HG03060 (cell line): Measurements from ENCODE around the gene TMEM154.

ENCODE experiments used
- ATAC-seq: cut with Tn5 transposase; IDR thresholded peaks from one replicate; pipeline ENCODE4 v1.9.1; 2021; ENCODE audit warnings: low read depth, moderate number of reproducible peaks; ENCODE audit not compliant: unreplicated experiment

Gene TMEM154

DNA sequence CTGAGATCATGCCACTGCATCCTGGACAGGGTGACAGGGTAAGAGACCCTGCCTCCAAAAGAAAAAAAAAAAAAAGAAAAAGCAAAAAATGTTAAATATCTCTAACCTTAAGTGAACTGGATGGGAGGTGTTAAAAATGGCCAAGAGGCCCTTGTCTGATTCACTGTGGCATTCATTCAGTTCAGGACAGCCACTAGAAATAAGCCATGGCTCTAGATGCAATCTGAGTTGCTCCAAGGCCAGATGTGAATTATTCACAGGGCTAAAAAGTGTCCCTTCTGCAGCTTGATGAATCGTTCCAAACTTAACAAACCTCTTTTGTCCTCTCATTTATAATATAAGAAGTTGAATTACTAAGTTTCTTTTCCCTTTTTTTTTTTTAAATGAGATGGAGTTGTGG lies 80.2 kb downstream of the TMEM154 start:
- ATAC-seq: no peak

DNA sequence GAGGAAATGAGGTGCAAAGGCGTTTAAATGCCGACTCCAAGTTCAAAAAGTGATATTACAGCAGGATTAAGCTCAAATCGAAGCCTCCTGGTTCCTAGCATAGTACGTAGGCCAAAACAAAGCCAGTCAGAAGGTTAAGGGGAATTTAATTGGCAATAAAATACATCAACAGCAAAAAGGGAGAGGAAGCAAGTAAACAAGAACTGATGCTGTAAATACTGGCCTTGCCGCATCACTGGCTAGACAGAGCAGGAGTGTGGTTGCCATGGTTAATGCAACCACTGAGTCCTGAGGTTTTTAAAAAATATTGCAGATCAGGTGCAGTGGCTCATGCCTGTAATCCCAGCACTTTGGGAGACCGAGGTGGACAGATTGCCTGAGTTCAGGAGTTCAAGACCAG lies 80.7 kb downstream of the TMEM154 start:
- ATAC-seq: no peak

DNA sequence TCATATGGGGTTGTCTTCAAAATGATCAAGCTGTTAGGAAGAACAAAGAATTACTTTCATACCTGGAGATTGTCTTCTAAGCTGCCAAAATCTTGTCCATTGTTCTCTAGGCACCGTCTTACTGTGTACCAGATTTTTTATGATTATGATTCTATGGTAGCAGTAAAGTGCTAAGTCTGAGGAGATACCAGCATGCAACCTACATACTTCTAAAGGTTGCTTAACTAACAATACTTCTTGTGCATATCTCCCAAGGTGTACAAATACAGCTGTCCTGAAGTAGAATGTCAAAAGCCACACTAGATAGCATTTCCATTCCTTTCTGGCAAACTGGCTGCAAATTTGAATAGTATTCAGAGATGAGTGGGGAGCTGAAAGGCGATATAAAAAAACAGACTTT lies 81.3 kb downstream of the TMEM154 start:
- ATAC-seq: no peak

DNA sequence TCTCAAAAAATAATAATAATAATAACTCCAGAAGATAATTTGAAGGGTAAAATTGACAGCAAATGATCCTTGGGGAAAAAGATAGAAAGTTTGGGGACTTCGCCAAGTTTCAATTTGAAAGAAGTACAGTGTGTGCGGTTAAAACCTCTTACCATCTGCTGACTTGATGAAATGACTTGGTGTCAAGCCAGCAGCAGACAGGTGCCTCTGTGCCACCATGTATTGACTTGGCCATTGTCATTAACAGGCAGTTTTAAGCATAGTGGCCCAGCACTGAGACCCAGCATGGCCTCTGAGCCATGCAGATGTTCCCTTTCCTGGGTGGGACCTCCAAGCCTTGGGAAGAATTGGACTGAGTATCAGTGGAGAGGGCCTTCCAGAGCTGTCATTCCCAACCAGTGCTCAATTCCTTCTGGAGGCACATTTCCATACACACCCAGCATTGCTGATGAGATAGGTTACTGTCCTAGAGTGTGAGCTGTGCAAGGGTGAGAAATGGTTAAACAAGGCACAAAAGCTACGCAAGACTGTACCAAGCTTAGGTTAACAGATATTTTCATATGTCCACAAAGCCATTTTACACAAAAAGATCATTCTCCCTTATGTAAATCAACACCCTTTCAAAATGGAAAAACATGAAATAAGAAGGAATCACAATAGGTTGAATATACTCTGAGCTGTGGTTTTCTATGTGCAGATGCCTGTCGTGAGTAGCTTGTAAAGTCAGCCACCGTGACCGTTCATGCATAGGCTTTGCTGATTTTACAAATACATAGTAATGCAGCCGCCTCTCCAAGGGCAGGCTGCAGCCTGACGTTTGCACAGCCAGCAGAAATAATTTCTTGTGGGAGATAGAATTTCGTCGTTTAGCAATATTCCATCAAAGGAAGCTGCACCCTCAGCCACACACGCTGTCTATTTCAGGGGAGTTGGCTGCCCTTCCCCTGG lies 84.5 kb downstream of the TMEM154 start:
- ATAC-seq: peak; percentile 81

DNA sequence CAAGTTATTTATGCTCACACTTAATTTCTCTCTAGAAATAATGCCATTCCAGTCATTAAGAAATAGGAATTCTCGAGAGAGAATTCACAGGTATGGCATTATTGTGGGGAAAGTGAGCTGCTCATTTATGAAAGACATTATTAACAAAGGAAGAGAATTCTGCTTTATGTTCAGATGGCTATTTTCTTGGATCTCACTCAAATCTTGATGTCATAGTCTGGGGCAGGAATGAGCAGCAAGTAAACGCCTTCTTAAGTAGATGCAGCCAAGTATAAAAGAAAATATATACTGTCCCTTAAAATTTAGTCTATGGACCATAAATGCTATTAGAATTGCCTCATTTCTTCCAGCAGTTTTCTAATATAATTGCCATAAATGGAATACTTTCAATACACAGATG lies 85.7 kb downstream of the TMEM154 start:
- no peak for ATAC-seq

DNA sequence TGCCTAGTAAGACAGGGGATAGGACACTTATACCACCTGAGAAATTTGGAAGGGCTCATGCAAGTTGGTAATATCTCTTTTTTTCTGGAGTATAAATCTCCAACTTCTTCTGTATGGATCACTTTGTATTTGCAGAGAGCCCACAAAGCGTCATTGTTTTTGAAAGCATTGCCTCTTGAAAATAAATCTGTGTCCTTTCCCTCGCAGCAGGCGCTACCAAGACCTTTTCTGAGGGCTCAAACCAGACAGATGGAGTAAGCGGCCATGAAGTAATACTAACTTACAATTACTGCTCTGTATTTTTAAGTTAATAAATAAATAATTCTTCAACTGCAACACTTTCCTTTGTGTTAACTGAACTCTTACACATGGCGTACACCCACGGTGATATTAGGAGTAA lies 87.9 kb downstream of the TMEM154 start:
- no peak for ATAC-seq

DNA sequence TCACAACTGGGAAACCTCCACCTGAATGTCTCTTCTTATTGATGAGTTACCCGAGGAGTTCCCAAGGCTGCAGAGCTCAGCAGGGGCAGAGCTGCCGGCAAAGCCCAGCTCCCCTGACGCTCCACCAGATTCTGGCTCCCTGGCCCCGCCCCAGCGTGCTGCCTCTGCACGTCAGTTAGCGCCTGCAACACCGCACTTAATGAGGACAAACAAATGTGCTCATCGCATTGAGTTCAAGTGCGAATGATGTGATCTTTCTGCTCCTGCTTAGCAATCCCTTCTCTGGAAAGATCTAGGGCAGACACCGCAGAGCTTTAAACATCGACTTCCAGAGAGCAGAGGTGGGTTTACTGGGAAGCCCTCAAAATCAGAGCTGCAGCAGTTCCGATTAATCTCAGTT lies 88.4 kb downstream of the TMEM154 start:
- ATAC-seq: no peak

DNA sequence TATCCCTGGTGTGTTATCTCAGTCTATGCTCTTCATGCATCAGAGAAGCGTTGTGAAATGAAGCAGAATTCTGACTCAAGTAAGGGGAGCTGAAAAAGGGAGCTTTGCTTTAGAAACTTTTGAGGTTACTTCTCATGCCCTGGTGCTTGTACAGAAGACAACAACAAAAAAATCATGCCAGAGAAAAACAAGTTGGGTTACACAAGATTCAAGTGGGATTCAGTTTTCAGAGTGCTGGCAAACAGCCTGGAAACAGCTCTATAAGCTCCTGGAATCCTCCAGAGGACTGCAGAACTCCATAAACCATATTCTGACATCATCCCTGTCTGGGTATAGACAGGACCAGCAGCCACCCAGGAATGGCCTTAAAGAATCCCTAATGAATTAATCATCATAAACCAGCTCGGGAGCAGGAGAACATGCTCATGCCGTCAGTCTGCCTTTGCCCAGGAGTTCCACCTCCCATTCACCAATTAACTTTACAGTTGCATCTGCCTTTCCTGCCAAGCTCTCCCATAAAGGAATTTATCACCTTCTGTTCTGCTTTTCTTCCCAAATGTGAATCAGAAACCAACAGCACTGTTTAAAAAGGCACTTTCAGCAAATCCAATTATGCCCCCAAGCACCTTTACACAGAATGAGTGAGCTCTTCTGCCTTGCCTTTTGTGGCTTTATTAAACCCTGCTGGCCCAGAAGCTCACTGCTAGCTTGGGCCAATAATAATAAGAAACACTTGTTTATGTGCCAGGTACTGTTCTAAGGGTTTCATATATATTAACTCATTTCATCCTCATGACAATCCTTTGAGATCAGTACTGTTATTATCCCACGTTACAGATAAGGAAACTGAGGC lies 89.4 kb downstream of the TMEM154 start:
- no peak for ATAC-seq

DNA sequence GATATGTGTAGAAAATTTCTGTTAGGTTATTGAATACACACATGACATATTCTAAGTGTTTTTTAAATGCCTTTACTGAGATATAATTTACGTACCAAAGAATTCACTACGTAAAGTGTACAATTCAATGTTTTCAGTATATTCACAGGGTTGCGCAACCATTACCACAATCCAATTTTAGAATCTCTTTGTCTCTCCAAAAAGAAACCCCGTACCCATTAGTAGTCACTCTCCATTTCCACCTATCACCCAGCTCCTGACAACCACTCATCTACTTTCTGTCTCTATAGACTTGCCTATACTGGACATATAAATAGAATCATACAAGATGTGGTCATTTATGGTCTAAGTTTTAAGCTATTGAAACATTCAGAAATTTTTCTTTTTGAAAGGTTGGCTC lies 90.9 kb downstream of the TMEM154 start:
- no peak for ATAC-seq

DNA sequence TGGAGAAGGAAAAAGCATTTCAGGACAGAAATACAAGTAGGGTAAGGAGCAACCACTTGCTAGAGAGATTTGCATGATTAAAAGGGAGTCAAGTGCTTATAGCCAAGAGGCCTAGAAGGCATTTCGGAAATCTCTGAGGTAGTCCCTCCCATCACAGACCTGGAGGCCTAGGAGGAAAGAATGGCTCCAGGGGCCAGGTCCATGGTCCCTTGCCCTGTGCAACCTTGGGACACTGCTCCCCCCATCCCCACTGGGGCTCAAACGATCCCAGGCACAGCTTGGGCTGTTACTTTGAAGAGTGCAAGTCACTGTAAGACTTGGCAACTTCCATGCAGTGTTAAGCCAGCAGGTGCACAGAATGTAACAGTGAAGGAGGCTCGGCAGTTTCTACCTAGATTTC lies 92.7 kb downstream of the TMEM154 start:
- no peak for ATAC-seq

DNA sequence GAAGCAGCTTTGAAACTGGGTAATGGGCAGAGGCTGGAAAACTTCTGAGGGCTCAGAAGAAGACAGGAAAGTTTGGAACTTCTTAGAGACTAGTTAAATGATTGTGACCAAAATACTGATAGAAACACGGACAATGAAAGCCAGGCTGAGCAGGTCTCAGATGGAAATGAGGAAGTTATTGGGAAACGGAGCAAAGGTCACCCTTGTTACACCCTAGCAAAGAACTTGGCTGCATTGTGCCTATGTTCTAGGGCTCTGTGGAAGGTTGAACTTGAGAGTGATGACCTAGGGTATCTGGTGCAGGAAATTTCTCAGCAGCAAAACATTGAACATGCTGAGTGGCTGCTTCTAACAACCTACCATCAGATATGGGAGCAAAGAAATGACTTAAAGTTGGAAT lies 93.1 kb downstream of the TMEM154 start:
- no peak for ATAC-seq

DNA sequence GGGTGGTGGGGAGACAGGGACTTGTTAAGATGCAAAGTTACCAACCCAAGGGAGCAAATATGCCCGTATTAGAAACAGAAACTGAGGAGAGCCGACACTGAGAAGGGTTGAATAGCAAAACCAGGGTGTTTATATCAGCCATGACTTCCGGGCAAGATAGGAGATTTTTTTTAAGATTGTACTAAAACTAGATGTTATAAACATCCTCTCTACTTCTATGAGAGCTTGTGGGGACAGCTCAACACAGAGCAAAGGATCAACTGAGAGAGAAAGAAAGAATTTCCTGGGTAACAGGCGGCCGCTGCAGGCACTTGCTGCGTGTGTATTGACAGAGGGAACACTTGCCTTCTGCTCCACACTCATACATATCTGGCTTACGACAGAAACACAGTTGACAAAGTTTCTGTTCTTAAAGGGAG lies 94.8 kb downstream of the TMEM154 start:
- ATAC-seq: no peak

DNA sequence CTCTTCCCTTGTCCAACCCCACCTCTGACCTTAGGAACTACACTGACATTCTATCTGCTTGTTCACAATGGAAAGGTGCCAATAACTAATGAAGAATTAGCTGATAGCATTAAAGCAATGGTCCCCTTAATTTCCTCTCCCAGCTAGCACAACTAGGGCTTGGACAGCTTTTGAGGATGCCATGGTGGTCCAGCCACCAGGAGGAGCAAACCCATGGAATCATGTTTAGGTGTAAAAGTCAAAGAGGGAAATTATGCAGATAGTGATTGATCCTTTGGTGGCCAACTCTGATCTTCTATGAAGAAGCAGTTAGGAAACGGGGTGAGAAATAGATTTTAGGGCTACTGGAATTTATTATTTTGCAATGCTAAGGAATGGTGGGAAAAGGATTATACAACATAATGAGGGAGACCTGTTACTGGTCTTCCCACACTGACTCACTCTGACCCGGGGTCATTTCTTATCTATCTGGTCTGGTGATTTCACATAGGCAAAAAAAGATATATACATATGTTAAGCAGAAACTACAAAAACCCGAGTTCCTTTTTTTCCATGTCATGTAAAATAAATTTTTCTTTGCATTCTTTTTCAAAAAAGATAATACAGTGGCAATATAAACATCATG lies 98.1 kb downstream of the TMEM154 start:
- no peak for ATAC-seq

DNA sequence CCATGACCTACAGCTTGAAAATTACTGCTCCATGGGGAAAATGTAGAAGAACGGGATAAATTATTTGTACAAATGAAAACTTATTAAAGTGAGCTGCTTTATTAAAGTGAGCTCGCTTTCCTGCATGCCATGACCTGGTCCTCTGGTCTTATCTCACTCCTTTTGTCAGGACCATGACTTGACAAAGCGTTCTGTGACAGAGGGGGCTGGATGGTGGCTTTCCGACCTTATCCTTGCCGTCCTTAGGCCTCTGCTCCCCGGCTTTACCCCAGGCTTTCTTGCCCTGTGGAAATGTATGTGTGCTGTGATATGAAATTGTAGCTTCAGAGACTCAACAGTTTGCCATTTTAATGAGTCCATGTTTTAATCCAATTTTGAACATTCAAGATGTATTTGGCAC lies 99.9 kb downstream of the TMEM154 start:
- ATAC-seq: no peak

DNA sequence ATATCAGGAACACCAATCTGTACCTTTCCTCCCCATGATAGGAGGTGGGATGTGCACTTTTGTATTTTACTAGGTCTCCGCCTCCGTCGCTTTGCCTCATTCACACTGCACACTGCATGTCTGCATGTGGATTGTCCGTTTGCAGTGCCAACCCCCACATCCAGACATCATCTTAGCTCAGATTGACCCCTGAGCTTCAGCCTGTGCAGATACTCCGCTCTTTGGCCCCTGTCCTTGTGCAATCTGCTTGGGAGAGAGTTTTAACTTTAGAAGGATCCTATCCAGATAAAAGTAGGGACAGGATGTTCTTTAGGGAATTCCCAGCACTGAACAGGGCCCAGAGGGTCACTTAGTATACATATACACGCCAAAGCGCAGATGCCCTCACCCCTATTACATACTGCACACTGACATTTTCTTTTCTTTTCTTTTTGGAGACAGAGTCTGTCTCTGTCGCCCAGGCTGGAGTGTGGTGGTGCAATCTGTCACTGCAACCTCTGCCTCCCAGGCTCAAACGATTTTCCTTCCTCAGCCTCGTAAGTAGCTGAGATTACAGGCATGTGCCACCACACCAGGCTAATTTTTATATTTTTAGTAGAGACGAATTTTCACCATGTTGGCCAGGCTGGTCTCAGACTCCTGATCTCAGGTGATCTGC lies 100.6 kb downstream of the TMEM154 start:
- no peak for ATAC-seq

DNA sequence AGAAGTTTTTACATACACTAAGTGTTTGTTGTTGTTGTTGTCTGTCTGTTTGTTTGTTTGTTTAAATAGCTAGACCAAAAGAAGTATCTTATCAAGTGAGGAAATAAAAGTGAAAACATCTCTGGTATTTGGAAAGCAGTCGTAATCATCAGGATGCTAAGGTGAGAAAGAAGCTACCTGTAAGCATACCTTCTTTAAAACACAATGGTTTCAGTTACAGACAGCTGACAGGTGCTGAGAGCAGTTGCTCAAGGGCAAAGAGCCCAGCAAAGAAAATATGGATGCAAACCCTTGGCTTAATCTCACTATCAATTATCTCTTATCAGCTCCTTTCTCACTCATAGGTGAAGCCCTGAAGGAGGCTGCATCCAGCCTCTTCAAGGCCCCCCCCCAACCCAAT lies 101.1 kb downstream of the TMEM154 start:
- ATAC-seq: no peak

DNA sequence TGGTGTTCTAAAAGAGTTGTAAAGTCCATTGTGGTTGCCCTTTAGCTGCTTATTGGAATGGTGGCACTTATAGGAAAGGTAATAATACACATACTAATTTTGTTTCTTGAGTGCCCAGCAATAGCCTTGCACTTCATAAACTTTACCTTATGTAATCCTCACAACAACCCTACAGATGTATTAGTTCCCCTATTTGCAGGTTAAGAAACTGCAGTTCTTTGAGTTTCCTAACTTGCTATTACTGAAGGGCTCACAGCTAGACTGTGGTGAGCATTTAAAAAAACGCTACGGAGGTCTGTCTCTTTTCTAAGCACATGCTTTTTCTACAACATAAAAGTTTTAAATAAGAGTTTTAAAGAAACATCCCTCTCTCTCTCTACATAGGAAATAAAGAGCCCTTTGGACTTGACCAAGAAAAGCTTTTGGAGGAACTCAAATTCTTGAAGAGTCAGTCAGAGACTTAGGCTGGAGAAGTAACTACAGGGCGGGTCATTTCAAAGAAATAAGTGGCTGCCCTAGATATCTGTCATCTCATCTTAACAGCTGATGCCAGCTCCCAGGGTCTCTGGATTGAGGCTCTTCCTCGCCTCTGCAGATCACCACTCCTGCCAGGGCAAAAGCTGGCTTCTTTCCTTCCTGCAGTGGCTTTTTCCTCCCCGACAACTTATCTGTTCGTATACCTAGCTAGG lies 101.9 kb downstream of the TMEM154 start:
- ATAC-seq: no peak

DNA sequence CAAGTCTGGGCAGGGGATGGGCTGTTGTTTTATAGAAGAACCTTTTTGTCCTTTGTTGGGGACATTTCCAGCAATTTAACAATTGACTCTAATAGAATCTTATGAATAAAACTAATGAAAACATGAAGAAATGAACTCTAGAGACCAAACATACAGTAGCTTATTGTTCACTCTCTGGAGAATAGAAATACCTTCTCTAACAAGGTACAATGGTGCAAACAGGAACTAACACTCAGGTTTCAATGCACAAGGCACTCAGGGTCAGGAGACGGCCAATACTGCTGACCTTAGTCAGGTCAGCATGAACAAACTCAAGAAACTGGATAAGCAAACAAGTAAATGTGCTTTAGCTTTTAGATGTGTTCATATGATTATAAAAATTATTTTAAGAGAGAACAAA lies 104.3 kb downstream of the TMEM154 start:
- no peak for ATAC-seq

DNA sequence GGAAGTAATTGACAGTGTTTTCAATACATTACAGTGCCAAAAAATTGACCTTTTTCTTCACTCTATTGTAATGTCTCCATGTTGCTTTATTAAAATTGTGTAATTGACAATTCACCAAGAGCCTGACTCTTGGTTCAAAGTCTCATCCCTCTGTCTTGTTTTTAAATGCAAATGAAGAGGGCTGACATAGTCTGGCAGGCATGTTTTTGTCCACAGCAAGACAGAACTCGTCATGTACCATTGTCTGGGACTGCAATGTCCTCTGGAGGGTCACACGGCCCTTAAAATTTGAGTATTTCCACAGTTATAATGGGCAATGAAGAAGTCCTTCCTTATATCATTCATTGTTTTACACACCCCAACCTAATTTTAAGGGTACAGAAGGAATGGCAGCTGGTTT lies 105.9 kb downstream of the TMEM154 start:
- ATAC-seq: no peak
